Uterus (tissue), 4 donors: ENCODE measurements around the gene NSUN6. TPM values are rescaled to one million over a fixed set of nuclear protein-coding genes. Genes with fewer than 3 reads are reported as not detected.

Source experiments
- DNase-seq, 2 donors: peaks; one replicate each; pipeline ENCODE4 v3.0.0-alpha.2; 2019 to 2020
- H3K27ac ChIP-seq, 2 donors: fragments of 200-600 bp; sonication (generic); 1 replicate in 1 of 2; 2 replicates in 1 of 2; pipeline ENCODE4 v1.5.1; 2016 to 2018
- H3K27me3 ChIP-seq, 2 donors: fragments of 200-600 bp; sonication (generic); one replicate each; pipeline ENCODE4 v1.5.1; 2018 to 2019; ENCODE audit warnings: control low read depth in 1 of 2
- H3K36me3 ChIP-seq, 2 donors: fragments of 200-600 bp; sonication (generic); one replicate each; pipeline ENCODE4 v1.5.1; 2019; ENCODE audit warnings: control low read depth in 1 of 2
- H3K4me1 ChIP-seq, 2 donors: fragments of 200-600 bp; sonication (generic); one replicate each; pipeline ENCODE4 v1.5.1; 2018 to 2019; ENCODE audit warnings: control low read depth in 1 of 2
- H3K4me3 ChIP-seq, 2 donors: fragments of 200-600 bp; sonication (generic); 1 replicate in 1 of 2; 2 replicates in 1 of 2; pipeline ENCODE4 v1.5.1; 2018 to 2019; ENCODE audit warnings: mild to moderate bottlenecking in 1 of 2
- H3K9me3 ChIP-seq, 2 donors: fragments of 200-600 bp; sonication (generic); one replicate each; pipeline ENCODE4 v1.5.1; 2019; ENCODE audit warnings: control low read depth in 1 of 2
- CTCF ChIP-seq, 4 experiments: fragments of 200-600 bp in 2 of 4; fragments of 450-650 bp in 2 of 4; sonication (generic) in 2 of 4; IDR thresholded peaks; one replicate each; pipeline ENCODE4 v1.5.1; 2016 to 2019; ENCODE audit warnings: antibody characterized with exemption in 4 of 4, mild to moderate bottlenecking in 2 of 4, moderate library complexity in 1 of 4
- POLR2A ChIP-seq, 2 donors: fragments of 450-650 bp; IDR thresholded peaks; one replicate each; pipeline ENCODE4 v1.6.1; 2016; ENCODE audit warnings: antibody characterized with exemption in 2 of 2, mild to moderate bottlenecking in 1 of 2, moderate library complexity in 1 of 2
- intact Hi-C: fragments of 100-400 bp; cut with DNase I; formaldehyde crosslinking; loops from one replicate; pipeline ENCODE4 v1.15.1; 2023; ENCODE audit warnings: low total_unique reads
- total RNA-seq, 4 donors: library from RNA; depleted of rRNA in 3 of 4; stranded (reverse); fragments of >200 nt in 3 of 4; gene quantifications; one replicate each; pipeline versions ENCODE4 v1.1.0 to v1.2.4, GENCODE V29; 2014 to 2023
- donor health status: DM: yes; HTN: yes; CAD: no.

Gene NSUN6
- total RNA-seq, 4 donors from 2014 or later, result 8.5 to 43.3 (median 26.2) TPM

GRCh38 chr10:18501198-18501597 is 150.2 kb downstream of the NSUN6 start:
- no peak for TF ChIP-seq CTCF (IDR thresholded peaks at IDR 0.05)
- H3K27me3 ChIP-seq, result no peaks in the 10 kb centered on the region
- H3K36me3 ChIP-seq, result no peaks in the 10 kb centered on the region
- intact Hi-C loops, result no loop called here
- no peaks in the 10 kb centered on the region for H3K9me3 ChIP-seq
- DNase-seq, result no peak
- no peak overlapping the region for H3K27ac ChIP-seq
- H3K4me1 ChIP-seq, result no peaks in the 10 kb centered on the region
- no peak overlapping the region for H3K4me3 ChIP-seq

GRCh38 chr10:18500576-18500975 is 150.8 kb downstream of the NSUN6 start:
- H3K9me3 ChIP-seq, result no peaks in the 10 kb centered on the region
- no peaks in the 10 kb centered on the region for H3K36me3 ChIP-seq
- DNase-seq, result no peak
- TF ChIP-seq POLR2A (IDR thresholded peaks at IDR 0.05), result no peak
- no peak for TF ChIP-seq CTCF (IDR thresholded peaks at IDR 0.05)
- intact Hi-C loops, result no loop called here
- H3K4me1 ChIP-seq, result no peaks in the 10 kb centered on the region
- no peak overlapping the region for H3K4me3 ChIP-seq
- no peaks in the 10 kb centered on the region for H3K27me3 ChIP-seq
- no peak overlapping the region for H3K27ac ChIP-seq

GRCh38 chr10:18498998-18499397 is 152.4 kb downstream of the NSUN6 start:
- no peak for TF ChIP-seq CTCF (IDR thresholded peaks at IDR 0.05)
- no peak for TF ChIP-seq POLR2A (IDR thresholded peaks at IDR 0.05)
- H3K27ac ChIP-seq, result no peak overlapping the region
- no peak for DNase-seq
- no peaks in the 10 kb centered on the region for H3K36me3 ChIP-seq
- no peaks in the 10 kb centered on the region for H3K4me1 ChIP-seq
- intact Hi-C loops, result no loop called here
- H3K9me3 ChIP-seq, result no peaks in the 10 kb centered on the region
- H3K4me3 ChIP-seq, result no peak overlapping the region
- H3K27me3 ChIP-seq, result no peaks in the 10 kb centered on the region

- no peak overlapping the region for H3K4me3 ChIP-seq
- H3K27me3 ChIP-seq, result no peaks in the 10 kb centered on the region
- H3K9me3 ChIP-seq, result no peaks in the 10 kb centered on the region
- H3K36me3 ChIP-seq, result no peaks in the 10 kb centered on the region
- intact Hi-C loops, result no loop called here
- no peaks in the 10 kb centered on the region for H3K4me1 ChIP-seq
- DNase-seq, result no peak
- H3K27ac ChIP-seq, result no peak overlapping the region
- TF ChIP-seq POLR2A (IDR thresholded peaks at IDR 0.05) (no peak), CTCF (IDR thresholded peaks at IDR 0.05) (no peak)
Measured at GRCh38 chr10:18497806-18498369, 153.5 kb downstream of the NSUN6 start.

Other genes with a start within 250 kb of the NSUN6 start
- gene ARL5B, start 7.8 kb upstream of the NSUN6 start, total RNA-seq, result 10 to 100 TPM in 2 of 4 donors, 1 to 10 TPM in 2; 1.5 to 76.5 (median 11.6) TPM